H7 (cell line): Measurements from ENCODE around the gene ZMAT1. TPM values are rescaled to one million over a fixed set of nuclear protein-coding genes. Genes with fewer than 3 reads are reported as not detected.
"Not testable (repeated sequence)": the region's sequence is repeated elsewhere in the genome, so short reads cannot be mapped to it uniquely, and the experiment has no call there.

Experiments used
- DNase-seq: peaks from one replicate; pipeline ENCODE4 v3.0.0; 2012
- H3K27me3 ChIP-seq: 2 replicates; pipeline ENCODE4 v1.6.0; 2011; ENCODE audit warnings: mild to moderate bottlenecking, low read length; ENCODE audit not compliant: control insufficient read depth, insufficient read depth
- H3K36me3 ChIP-seq: replicated peaks from 2 replicates; pipeline ENCODE4 v1.5.1; 2011; ENCODE audit warnings: low read length; ENCODE audit not compliant: control insufficient read depth, insufficient read depth
- H3K4me3 ChIP-seq: 2 replicates; pipeline ENCODE4 v1.5.1; 2011; ENCODE audit warnings: low read depth, mild to moderate bottlenecking, control low read depth, low read length, moderate library complexity; ENCODE audit not compliant: insufficient read depth
- total RNA-seq: library from RNA; depleted of rRNA; stranded (reverse); fragments of >200 nt; shearing (Covaris generic); gene quantifications from 2 replicates; pipeline ENCODE4 v1.2.3, GENCODE V29; 2014; rRNA removed

Gene ZMAT1
- 0.87 and 3.3 TPM in 2 replicates for total RNA-seq

- no peaks in the 10 kb centered on the region for H3K36me3 ChIP-seq
- no peaks in the 10 kb centered on the region for H3K27me3 ChIP-seq
- DNase-seq: peak; percentile 73
- H3K4me3 ChIP-seq: peak within 1 kb of the TSS; percentile 48
Observed at GRCh38 chrX:101931488-101932248, at the start of gene ZMAT1. Gene ZMAT1, minus strand, starts transcription at chrX:101932027. Its CDS starts 19 bp downstream, at chrX:101932008.

- H3K4me3 ChIP-seq: no peak overlapping the region
Observed at GRCh38 chrX:101977106-101977505, 45.3 kb upstream of the ZMAT1 start.

DNA sequence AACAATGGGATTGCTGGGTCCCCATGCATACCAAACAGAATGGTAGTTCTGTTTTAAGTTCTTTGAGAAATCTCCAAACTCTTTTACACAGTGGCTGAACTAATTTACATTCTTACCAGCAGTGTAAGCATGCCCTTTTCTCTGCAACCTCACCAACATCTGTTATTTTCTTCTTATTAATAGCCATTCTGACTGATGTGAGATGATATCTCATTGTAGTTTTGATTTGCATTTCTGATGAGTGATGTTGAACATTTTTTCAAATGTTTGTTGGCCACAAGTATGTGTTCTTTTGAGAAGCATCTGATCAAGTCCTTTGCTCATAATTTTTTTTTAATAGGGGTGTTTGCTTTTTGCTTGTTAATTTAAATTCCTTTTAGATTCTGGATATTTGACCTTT, 41.2 kb upstream of the ZMAT1 start:
- no peaks in the 10 kb centered on the region for H3K27me3 ChIP-seq
- no peak for DNase-seq
- no peaks in the 10 kb centered on the region for H3K36me3 ChIP-seq
- H3K4me3 ChIP-seq: no peak overlapping the region

More at GRCh38 chrX:101977106-101977505, 45.3 kb upstream of the ZMAT1 start:
- no peak for DNase-seq
- no peaks in the 10 kb centered on the region for H3K27me3 ChIP-seq
- H3K36me3 ChIP-seq: no peaks in the 10 kb centered on the region

DNA sequence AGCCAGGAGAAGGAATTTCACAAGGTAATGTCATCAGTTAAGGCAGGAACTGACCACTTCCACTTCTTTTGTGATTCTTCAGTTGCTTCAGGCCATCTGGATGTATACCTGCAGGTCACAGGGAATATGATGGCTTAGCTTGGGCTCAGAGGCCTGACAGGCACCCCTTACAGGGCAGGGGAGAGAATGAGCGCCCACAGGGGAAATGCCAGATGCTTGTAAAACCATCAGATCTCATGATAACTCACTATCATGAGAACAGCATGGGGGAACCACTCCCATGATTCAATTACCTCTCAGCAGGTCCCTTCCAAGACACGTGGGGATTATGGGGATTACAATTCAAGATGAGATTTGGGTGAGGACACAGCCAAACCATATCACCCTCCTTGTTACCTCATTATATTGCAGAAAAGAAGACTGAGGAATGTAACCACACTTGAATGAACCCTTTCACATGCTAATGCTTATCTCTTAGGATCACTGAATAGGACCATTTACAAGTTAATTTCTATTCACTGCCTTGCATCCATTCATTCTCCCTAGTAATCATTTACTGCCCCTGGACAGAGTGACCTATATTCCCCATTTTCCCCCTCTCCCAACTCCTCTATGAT, 33.2 kb upstream of the ZMAT1 start:
- not testable (repeated sequence) for H3K27me3 ChIP-seq, H3K36me3 ChIP-seq, DNase-seq, H3K4me3 ChIP-seq

DNA sequence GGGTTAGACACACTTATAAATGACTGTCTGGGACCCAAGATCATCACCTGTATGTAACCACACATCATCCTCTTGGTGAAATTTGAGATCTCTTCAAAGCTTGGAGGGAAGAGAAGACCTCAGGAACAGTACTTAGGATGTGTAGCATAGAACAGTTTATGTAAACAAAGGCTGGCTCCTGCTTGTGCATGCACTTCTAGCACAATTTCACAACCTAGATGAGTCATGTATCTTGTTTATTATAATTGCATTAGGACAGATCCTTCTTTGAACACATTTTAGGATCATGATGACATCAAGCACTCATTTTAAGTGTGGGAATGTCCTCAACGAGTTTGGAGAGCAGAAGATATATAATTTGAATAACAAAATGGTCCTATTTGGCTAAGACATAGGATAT, 26.3 kb upstream of the ZMAT1 start:
- Histone ChIP-seq H3K36me3 (no peaks in the 10 kb centered on the region), H3K27me3 (no peaks in the 10 kb centered on the region), H3K4me3 (no peak overlapping the region)
- DNase-seq: no peak

DNA sequence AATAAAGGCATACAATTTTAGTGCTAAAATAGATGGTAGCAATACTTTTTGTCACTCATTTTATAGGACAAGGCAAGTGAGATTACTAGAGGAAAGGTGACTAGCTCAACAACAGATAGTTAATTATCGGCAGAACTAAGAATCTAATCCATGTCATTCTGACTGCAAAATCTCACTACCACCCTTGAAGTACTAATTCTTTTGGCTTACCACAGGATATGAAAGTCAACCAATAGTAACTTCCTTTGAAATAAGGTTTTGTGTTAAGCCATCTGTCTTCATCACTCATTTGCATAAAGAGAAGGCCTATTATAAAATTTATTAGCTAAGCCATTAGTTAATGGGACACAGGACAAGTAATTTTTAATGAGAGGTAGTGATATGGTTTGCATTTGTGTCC, 25.3 kb upstream of the ZMAT1 start:
- no peak for DNase-seq
- Histone ChIP-seq H3K4me3 (no peak overlapping the region), H3K36me3 (no peaks in the 10 kb centered on the region), H3K27me3 (no peaks in the 10 kb centered on the region)

GRCh38 chrX:101956556-101956955, 24.7 kb upstream of the ZMAT1 start:
- no peaks in the 10 kb centered on the region for H3K36me3 ChIP-seq
- no peak overlapping the region for H3K4me3 ChIP-seq
- no peak for DNase-seq
- no peaks in the 10 kb centered on the region for H3K27me3 ChIP-seq

DNA sequence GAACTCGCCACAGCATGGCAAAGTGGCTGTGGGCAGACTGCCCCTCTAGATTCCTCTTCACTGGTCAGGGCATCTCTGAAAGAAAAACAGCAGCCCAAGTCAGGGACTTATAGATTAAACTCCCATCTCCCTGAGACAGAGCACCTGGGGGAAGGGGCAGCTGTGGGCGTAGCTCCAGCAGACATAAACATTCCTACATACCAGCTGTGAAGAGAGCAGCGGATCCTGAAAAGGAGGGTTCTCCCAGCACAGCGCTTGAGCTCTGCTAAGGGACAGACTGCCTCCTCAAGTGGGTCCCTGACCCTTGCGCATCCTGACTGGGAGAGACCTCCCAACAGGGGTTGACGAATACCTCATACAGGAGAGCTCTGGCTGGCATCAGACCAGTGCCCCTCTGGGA, 18.8 kb upstream of the ZMAT1 start:
- DNase-seq: no peak
- Histone ChIP-seq H3K27me3 (no peaks in the 10 kb centered on the region), H3K4me3 (no peak overlapping the region), H3K36me3 (no peaks in the 10 kb centered on the region)

DNA sequence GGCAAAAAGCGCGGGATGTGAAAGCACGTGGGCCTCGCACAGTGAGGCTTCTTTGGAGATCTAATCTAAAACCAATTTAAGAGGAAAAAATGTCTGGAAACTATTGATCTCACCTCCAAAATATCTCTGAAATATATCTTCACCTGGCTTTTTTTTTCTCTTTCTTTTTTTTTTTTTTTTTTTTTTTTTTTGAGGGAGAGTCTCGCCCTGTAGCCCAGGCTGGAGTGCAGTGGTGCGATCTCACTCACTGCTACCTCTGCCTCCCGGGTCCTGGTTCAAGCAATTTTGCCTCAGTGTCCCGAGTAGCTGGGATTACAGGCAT, 383 bp upstream of the ZMAT1 start:
- Histone ChIP-seq H3K4me3 (no peak overlapping the region), H3K36me3 (no peaks in the 10 kb centered on the region), H3K27me3 (no peaks in the 10 kb centered on the region)
- DNase-seq: no peak

GRCh38 chrX:101931136-101931487, 715 bp downstream of the ZMAT1 start:
- Histone ChIP-seq H3K27me3 (no peaks in the 10 kb centered on the region), H3K36me3 (no peaks in the 10 kb centered on the region), H3K4me3 (peak overlapping the region; percentile 48)
- peak; percentile 22 for DNase-seq

- Histone ChIP-seq H3K27me3 (no peaks in the 10 kb centered on the region), H3K4me3 (no peak overlapping the region), H3K36me3 (no peaks in the 10 kb centered on the region)
- DNase-seq: no peak
Observed at GRCh38 chrX:101925733-101926132, 6.1 kb downstream of the ZMAT1 start.

- no peaks in the 10 kb centered on the region for H3K36me3 ChIP-seq
- DNase-seq: no peak
- no peak overlapping the region for H3K4me3 ChIP-seq
- no peaks in the 10 kb centered on the region for H3K27me3 ChIP-seq
Observed at GRCh38 chrX:101918751-101919150, 13.1 kb downstream of the ZMAT1 start.

- no peaks in the 10 kb centered on the region for H3K27me3 ChIP-seq
- H3K36me3 ChIP-seq: no peaks in the 10 kb centered on the region
- no peak for DNase-seq
- H3K4me3 ChIP-seq: no peak overlapping the region
Observed at GRCh38 chrX:101906136-101906796, 25.6 kb downstream of the ZMAT1 start.

- DNase-seq: no peak
- Histone ChIP-seq H3K36me3 (no peaks in the 10 kb centered on the region), H3K4me3 (no peak overlapping the region), H3K27me3 (no peaks in the 10 kb centered on the region)
Observed at GRCh38 chrX:101904996-101905395, 26.8 kb downstream of the ZMAT1 start.
